ENCODE results near the gene CDC42.

DNA sequence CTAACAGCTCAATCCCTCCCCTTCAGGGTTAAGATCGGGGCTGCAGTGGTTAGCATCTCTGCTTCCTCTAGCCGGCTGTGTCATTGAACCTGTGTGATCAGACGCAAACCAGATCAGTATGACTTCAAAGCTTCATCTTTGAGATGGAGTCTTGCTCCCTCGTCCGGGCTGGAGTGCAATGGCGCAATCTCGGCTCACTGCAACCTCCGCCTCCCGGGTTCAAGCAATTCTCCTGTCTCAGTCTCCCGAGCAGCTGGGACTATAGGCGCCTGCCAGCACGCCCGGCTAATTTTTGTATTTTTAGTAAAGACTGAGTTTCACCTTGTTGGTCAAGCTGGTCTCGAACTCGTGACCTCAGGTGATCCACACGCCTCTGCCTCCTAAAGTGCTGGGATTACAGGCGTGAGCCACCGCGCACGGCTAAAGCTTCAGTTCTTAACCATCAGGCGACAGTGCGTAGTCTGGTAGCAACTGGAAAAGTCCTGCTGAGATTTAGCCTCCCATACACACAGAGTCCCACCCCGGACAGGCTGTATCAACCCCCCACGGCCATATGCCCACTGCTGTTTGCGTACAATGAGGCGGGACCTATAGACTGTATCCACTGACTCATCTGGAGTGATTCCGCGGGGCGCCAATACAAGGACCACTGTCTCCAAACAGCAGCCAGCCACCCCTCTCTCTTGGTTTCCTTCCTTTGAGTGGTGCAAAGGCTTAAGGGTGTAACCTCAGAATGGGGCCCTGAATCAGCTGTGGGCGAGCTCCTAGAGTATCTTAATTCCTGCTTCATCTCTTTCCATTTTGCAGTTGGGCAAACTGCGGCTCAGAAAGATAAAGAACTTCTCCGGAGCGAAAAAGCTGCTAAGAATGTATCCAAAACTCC, 27.8 kb upstream of the CDC42 start:
- no peak for TF ChIP-seq POLR2A (IDR thresholded peaks at IDR 0.05)
- TF ChIP-seq, protein P1, sequence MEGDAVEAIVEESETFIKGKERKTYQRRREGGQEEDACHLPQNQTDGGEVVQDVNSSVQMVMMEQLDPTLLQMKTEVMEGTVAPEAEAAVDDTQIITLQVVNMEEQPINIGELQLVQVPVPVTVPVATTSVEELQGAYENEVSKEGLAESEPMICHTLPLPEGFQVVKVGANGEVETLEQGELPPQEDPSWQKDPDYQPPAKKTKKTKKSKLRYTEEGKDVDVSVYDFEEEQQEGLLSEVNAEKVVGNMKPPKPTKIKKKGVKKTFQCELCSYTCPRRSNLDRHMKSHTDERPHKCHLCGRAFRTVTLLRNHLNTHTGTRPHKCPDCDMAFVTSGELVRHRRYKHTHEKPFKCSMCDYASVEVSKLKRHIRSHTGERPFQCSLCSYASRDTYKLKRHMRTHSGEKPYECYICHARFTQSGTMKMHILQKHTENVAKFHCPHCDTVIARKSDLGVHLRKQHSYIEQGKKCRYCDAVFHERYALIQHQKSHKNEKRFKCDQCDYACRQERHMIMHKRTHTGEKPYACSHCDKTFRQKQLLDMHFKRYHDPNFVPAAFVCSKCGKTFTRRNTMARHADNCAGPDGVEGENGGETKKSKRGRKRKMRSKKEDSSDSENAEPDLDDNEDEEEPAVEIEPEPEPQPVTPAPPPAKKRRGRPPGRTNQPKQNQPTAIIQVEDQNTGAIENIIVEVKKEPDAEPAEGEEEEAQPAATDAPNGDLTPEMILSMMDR (IDR thresholded peaks at IDR 0.05), result no peak
